ENCODE results near the gene HLF.

HLF gene

DNA sequence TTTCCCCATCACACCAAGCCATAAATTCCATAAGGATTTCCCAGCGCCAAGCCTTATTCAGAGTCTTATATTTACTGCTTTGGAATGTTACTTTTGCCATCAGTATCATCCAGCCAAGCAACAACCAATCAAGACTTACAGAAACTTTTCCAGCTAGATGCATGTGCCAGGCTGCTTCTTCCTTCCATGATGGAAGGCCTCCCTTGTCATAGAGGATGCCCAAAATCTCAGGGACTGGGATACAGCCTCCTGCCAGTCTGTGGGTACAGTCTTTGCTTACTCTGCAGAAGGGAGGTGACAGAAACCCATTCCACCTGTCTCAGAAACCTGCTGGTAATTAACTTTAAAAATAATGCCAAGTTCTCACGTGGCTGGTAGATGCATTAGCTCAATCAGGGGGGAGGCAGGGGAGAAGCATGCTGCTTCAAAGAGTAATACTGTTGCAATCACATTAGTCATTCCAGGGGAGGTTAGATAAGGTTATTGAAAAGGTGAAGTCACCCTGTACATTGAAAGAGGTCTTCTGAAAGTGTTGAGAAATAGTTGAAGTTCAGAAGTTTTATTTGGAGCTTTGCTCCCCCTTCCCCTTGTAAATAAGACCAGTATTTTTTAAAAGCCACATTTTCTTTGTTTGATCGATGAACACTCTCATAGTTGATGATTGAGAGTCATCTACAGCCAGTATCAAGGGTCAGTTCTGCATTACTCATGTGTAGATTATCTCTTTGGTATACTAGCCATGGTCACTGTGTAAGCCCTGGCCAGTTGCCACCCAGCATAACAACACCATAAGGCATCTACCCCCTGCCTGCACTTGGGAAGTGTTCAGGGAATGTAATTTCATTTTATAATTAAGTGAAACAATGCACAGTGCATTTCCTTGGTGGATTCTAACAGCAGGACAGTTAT lies 22.2 kb downstream of the HLF start:
- no peaks in the 10 kb centered on the region for H3K36me3 ChIP-seq (ENCODE audit: insufficient read depth, low read depth, low read length)
- no peaks in the 10 kb centered on the region for H3K27me3 ChIP-seq (ENCODE audit: insufficient read depth, low read length)
- H3K4me1 ChIP-seq (ENCODE audit: insufficient read depth, low read length) = no peaks in the 10 kb centered on the region
- H3K9ac ChIP-seq (ENCODE audit: low read depth, low read length) = no peak overlapping the region
- H3K27ac ChIP-seq (ENCODE audit: low read length) = no peak overlapping the region
- no peaks in the 10 kb centered on the region; the same call in 1 of the 2 replicates for H3K9me3 ChIP-seq (ENCODE audit: insufficient read depth, low read depth, low read length)
- H3K4me3 ChIP-seq (ENCODE audit: low read length) = no peak overlapping the region

GRCh38 chr17:55288356-55289105 lies 23.8 kb downstream of the HLF start:
- H3K27ac ChIP-seq (ENCODE audit: low read length) = no peak overlapping the region
- H3K4me3 ChIP-seq (ENCODE audit: low read length) = no peak overlapping the region
- H3K4me1 ChIP-seq (ENCODE audit: insufficient read depth, low read length) = no peaks in the 10 kb centered on the region
- no peaks in the 10 kb centered on the region; the same call in 1 of the 2 replicates for H3K9me3 ChIP-seq (ENCODE audit: insufficient read depth, low read depth, low read length)
- H3K9ac ChIP-seq (ENCODE audit: low read depth, low read length) = no peak overlapping the region
- H3K36me3 ChIP-seq (ENCODE audit: insufficient read depth, low read depth, low read length) = no peaks in the 10 kb centered on the region
- H3K27me3 ChIP-seq (ENCODE audit: insufficient read depth, low read length) = no peaks in the 10 kb centered on the region

DNA sequence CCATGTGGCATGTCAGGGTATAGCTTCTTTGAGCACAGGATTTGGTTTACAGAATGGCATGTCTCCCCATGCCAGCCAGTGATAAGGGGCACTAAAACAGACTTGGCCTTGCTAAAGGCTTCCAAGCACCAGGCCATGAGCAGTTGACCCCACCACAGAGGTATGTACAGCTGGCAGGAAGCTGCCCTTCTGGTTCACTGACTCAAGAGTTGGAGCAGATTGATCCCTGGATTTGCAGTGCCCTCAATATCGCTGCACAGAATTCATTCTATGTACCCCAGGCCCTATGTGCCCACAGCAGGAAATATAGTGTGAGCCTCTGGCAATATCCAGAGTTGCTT lies 24.3 kb downstream of the HLF start:
- Histone ChIP-seq H3K36me3 (ENCODE audit: insufficient read depth, low read depth, low read length) (no peaks in the 10 kb centered on the region), H3K4me1 (ENCODE audit: insufficient read depth, low read length) (no peaks in the 10 kb centered on the region), H3K9me3 (ENCODE audit: insufficient read depth, low read depth, low read length) (no peaks in the 10 kb centered on the region; the same call in 1 of the 2 replicates), H3K27me3 (ENCODE audit: insufficient read depth, low read length) (no peaks in the 10 kb centered on the region), H3K9ac (ENCODE audit: low read depth, low read length) (no peak overlapping the region), H3K27ac (ENCODE audit: low read length) (no peak overlapping the region), H3K4me3 (ENCODE audit: low read length) (no peak overlapping the region)

GRCh38 chr17:55289978-55290377 lies 25.2 kb downstream of the HLF start:
- Histone ChIP-seq H3K27me3 (ENCODE audit: insufficient read depth, low read length) (no peaks in the 10 kb centered on the region), H3K9ac (ENCODE audit: low read depth, low read length) (no peak overlapping the region), H3K4me3 (ENCODE audit: low read length) (no peak overlapping the region), H3K4me1 (ENCODE audit: insufficient read depth, low read length) (no peaks in the 10 kb centered on the region), H3K36me3 (ENCODE audit: insufficient read depth, low read depth, low read length) (no peaks in the 10 kb centered on the region), H3K9me3 (ENCODE audit: insufficient read depth, low read depth, low read length) (no peaks in the 10 kb centered on the region; the same call in 1 of the 2 replicates), H3K27ac (ENCODE audit: low read length) (no peak overlapping the region)

DNA sequence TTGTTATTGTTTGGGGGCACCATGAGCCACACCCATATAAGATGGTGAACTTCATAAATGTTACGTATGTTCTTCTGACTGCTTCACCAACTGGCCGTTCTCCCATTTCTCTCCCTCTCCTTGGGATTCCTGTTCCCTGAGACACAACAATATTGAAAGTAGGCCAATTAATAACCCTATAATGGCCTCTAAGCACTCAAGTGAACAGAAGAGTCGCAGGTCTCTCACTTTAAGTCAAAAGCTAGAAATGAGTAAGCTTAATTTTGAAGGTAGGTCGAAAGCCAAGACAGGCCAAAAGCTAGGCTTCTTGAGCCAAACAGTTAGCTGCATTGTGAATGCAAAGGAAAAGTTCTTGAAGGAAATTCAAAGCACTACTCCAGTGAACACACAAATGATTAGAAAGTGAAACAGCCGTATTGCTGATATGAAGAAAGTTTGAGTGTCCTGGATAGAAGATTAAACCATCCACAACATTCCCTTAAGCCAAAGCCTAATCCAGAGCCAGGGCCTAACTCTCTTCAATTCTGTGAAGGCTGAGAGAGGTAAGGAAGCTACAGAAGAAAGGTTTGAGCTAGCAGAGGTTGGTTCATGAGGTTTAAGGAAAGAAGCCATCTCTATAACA lies 25.8 kb downstream of the HLF start:
- Histone ChIP-seq H3K9ac (ENCODE audit: low read depth, low read length) (no peak overlapping the region), H3K4me3 (ENCODE audit: low read length) (no peak overlapping the region), H3K27ac (ENCODE audit: low read length) (no peak overlapping the region), H3K4me1 (ENCODE audit: insufficient read depth, low read length) (no peaks in the 10 kb centered on the region), H3K27me3 (ENCODE audit: insufficient read depth, low read length) (no peaks in the 10 kb centered on the region), H3K9me3 (ENCODE audit: insufficient read depth, low read depth, low read length) (no peaks in the 10 kb centered on the region; the same call in 1 of the 2 replicates), H3K36me3 (ENCODE audit: insufficient read depth, low read depth, low read length) (no peaks in the 10 kb centered on the region)

DNA sequence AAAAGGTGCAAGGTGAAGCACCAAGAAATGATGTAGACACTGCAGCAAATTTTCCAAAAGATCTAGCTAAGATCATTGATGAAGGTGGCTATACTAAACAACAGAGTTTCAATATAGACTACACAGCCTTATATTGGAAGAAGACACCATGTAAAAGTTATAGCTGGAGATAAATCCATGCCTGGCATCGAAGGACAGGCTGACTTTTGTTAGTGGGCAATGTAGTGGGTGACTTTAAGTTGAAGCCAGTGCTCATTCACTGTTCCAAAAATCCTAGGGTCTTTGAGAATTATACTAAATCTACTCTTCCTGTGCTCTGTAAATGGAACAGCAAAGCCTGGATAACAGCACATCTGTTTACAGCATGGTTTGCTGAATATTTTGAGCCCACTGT lies 26.4 kb downstream of the HLF start:
- Histone ChIP-seq H3K27me3 (ENCODE audit: insufficient read depth, low read length) (no peaks in the 10 kb centered on the region), H3K9me3 (ENCODE audit: insufficient read depth, low read depth, low read length) (no peaks in the 10 kb centered on the region; the same call in 1 of the 2 replicates), H3K27ac (ENCODE audit: low read length) (no peak overlapping the region), H3K36me3 (ENCODE audit: insufficient read depth, low read depth, low read length) (no peaks in the 10 kb centered on the region), H3K9ac (ENCODE audit: low read depth, low read length) (no peak overlapping the region), H3K4me3 (ENCODE audit: low read length) (no peak overlapping the region), H3K4me1 (ENCODE audit: insufficient read depth, low read length) (no peaks in the 10 kb centered on the region)

DNA sequence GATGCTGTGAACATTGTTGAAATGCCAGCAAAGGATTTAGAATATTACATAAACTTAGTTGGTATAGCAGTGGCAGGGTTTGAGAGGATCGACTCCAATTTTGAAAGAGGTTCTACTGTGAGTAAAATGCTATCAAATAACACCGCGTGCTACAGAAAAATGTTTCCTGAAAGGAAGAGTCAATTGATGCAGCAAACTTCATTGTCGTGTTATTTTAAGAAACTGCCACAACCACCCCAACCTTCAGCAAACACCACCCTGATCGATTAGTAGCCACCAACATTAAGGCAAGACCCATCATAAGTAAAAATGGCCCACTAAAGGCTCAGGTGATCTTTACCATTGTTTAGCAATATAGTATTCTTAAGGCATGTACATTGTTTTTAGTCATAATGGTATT lies 27.3 kb downstream of the HLF start:
- Histone ChIP-seq H3K9ac (ENCODE audit: low read depth, low read length) (no peak overlapping the region), H3K36me3 (ENCODE audit: insufficient read depth, low read depth, low read length) (no peaks in the 10 kb centered on the region), H3K27ac (ENCODE audit: low read length) (no peak overlapping the region), H3K27me3 (ENCODE audit: insufficient read depth, low read length) (no peaks in the 10 kb centered on the region), H3K4me1 (ENCODE audit: insufficient read depth, low read length) (no peaks in the 10 kb centered on the region), H3K9me3 (ENCODE audit: insufficient read depth, low read depth, low read length) (no peaks in the 10 kb centered on the region; the same call in 1 of the 2 replicates), H3K4me3 (ENCODE audit: low read length) (no peak overlapping the region)

- no peaks in the 10 kb centered on the region for H3K27me3 ChIP-seq (ENCODE audit: insufficient read depth, low read length)
- no peaks in the 10 kb centered on the region; the same call in 1 of the 2 replicates for H3K9me3 ChIP-seq (ENCODE audit: insufficient read depth, low read depth, low read length)
- no peak overlapping the region for H3K4me3 ChIP-seq (ENCODE audit: low read length)
- no peak overlapping the region for H3K9ac ChIP-seq (ENCODE audit: low read depth, low read length)
- no peak overlapping the region for H3K27ac ChIP-seq (ENCODE audit: low read length)
- H3K36me3 ChIP-seq (ENCODE audit: insufficient read depth, low read depth, low read length) = no peaks in the 10 kb centered on the region
- H3K4me1 ChIP-seq (ENCODE audit: insufficient read depth, low read length) = no peaks in the 10 kb centered on the region
Measured at GRCh38 chr17:55294042-55294751, 29.4 kb downstream of the HLF start.

DNA sequence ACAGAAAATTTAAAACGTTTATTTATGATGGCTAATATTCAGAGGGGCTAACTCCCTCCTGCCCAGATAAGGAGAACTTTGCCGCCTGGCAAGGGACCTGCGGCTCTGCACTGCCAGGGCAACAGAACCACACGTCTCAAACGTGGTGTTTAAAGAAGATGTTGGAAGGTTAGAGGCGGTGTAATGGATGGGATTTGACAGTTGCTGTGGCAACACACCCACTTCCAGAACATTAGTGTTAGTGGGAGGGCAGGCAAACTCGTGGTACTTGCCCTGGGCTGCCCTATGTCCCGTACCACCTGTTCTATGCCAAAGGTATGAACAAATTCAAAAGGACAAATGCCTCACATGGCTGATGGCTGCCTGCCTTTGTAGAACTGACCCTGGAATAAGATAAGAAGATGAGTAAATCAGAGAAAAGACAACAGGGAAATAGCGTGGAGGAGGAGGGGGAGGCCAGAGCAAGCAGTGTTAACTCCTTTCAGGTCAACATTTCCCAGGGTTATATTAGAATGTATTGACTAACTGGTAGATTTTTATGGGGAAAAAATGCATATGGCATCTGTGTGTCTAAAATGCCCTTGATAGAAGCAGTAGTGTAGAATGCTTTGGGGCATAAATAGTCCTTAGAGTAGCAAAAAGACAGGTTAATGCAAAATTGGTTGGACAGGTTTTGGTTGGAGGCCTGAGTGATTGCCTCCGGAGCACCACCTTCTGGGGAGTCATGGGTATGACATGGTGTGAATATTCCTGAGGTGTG lies 30.8 kb downstream of the HLF start:
- Histone ChIP-seq H3K36me3 (ENCODE audit: insufficient read depth, low read depth, low read length) (no peaks in the 10 kb centered on the region), H3K27ac (ENCODE audit: low read length) (no peak overlapping the region), H3K4me3 (ENCODE audit: low read length) (no peak overlapping the region), H3K27me3 (ENCODE audit: insufficient read depth, low read length) (no peaks in the 10 kb centered on the region), H3K9ac (ENCODE audit: low read depth, low read length) (no peak overlapping the region), H3K4me1 (ENCODE audit: insufficient read depth, low read length) (no peaks in the 10 kb centered on the region), H3K9me3 (ENCODE audit: insufficient read depth, low read depth, low read length) (no peaks in the 10 kb centered on the region; the same call in 1 of the 2 replicates)

DNA sequence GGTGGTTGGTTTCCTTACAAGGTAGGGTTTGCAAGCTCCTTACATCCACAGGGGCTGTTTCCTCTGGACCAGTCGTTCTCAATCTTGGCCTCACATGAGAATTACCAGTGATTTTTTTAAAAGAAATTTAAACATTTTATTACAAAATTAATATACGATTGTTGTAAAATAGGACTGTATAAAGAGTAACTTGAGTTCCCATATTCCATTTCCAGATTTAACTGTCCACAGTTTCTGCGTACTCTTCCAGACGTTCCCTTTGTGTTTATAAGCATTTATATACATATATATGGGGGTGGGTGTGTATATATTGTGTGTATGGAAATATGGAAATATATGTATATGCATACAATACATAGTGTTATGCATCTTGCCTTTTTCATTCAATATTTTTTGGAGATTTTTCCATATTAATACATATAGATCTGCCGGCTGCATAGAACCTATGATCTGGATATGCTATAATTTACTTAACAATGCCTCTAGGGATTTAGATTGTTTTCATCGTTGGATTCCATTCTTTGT lies 31.5 kb downstream of the HLF start:
- no peaks in the 10 kb centered on the region for H3K4me1 ChIP-seq (ENCODE audit: insufficient read depth, low read length)
- H3K9ac ChIP-seq (ENCODE audit: low read depth, low read length) = no peak overlapping the region
- no peak overlapping the region for H3K4me3 ChIP-seq (ENCODE audit: low read length)
- H3K27me3 ChIP-seq (ENCODE audit: insufficient read depth, low read length) = no peaks in the 10 kb centered on the region
- no peaks in the 10 kb centered on the region; the same call in 1 of the 2 replicates for H3K9me3 ChIP-seq (ENCODE audit: insufficient read depth, low read depth, low read length)
- no peak overlapping the region for H3K27ac ChIP-seq (ENCODE audit: low read length)
- no peaks in the 10 kb centered on the region for H3K36me3 ChIP-seq (ENCODE audit: insufficient read depth, low read depth, low read length)

Data from iPS-20b (cell line).